PFSK-1 (cell line): ENCODE data around the gene PARP4.

ENCODE experiments used
- POLR2AphosphoS5 ChIP-seq: IDR thresholded peaks from 2 replicates; pipeline ENCODE4 v1.6.1; 2012; ENCODE audit warnings: low read depth, mild to moderate bottlenecking, control low read depth, low read length, moderate library complexity
- REST ChIP-seq, 2 experiments: IDR thresholded peaks; 2 replicates each; pipeline versions ENCODE4 v1.6.1 to v1.8.0; 2011 to 2012; ENCODE audit warnings: low read depth in 2 of 2, low read length in 2 of 2, control low read depth in 1 of 2, inconsistent platforms in 1 of 2, mild to moderate bottlenecking in 1 of 2, moderate library complexity in 1 of 2; ENCODE audit not compliant: insufficient read depth in 1 of 2
- SIN3A ChIP-seq: IDR thresholded peaks from 2 replicates; pipeline ENCODE4 v1.6.1; 2012; ENCODE audit warnings: mild to moderate bottlenecking, low read length, moderate library complexity, borderline replicate concordance; ENCODE audit not compliant: insufficient read depth

- TF ChIP-seq POLR2AphosphoS5: no peak
- TF ChIP-seq SIN3A: no peak
- no peak for TF ChIP-seq REST (IDR thresholded peaks at IDR 0.05; ENCODE audit: insufficient read depth in 1 of 2, low read depth in 2 of 2, low read length in 2 of 2)
Measured at GRCh38 chr13:24495151-24495729, 17.3 kb downstream of the PARP4 start.
